Esophagus mucosa (tissue), 1 donor: ENCODE data around the gene RIPOR2. TPM values are rescaled to one million over a fixed set of nuclear protein-coding genes. Genes with fewer than 3 reads are reported as not detected.
A peak's percentile ranks its signal among the peaks of the same experiment; 100 is the strongest.
"Not testable (repeated sequence)": the region's sequence is repeated elsewhere in the genome, so short reads cannot be mapped to it uniquely, and the experiment has no call there.

Experiments used
- ATAC-seq: fragments of 200-7000 bp; cut with Tn5 transposase; one replicate; pipeline ENCODE4 v1.9.1; 2020
- total RNA-seq: library from RNA; stranded (reverse); gene quantifications from one replicate; pipeline ENCODE4 v1.2.4, GENCODE V29; 2023
- donor health status: DM: yes; HTN: yes; CAD: no.

The RIPOR2 gene
- total RNA-seq, 1 donor from 2014 or later, result 2.1 TPM

DNA sequence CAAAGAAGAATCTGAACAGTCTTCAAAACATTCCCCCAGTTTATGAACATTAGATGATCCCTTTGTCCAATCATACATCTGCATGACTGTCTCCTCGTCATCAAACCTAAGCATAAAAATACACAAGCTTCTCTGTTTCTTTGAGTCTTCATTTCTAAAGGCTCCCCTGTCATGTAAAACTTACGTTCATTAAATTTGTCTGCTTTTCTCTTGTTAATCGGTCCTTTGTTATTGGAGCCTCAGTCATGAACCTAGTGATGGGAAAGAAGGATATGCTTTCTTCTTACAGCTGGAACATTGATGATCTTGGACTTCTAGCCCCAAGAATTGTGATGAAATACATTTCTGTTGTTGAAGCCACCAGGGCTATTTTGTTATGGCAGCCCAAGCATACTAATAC lies 18.0 kb upstream of the RIPOR2 start:
- no peak for ATAC-seq

DNA sequence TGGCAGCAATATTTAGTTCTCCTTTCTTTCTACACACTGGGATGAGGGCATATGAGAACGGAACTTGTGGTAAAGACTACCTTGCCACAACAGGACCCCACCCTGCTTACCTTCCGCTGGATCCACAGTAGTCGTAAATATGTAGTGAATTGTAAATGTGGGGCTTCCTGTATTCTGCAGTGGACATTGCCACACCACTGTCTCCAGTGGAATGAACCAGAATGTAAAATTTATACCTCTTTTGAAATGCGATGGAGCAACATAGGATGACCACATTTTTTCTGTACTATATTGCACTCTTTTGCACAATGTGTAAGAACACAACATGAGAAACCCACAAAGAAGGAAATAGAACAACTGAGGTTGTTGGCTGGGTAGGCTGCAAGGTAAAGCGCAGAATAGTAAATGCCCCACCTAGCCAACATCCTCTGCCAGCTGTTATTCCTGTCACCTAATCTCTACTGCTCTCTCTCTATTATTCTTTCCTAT lies 16.1 kb upstream of the RIPOR2 start:
- ATAC-seq, result peak; percentile 58

DNA sequence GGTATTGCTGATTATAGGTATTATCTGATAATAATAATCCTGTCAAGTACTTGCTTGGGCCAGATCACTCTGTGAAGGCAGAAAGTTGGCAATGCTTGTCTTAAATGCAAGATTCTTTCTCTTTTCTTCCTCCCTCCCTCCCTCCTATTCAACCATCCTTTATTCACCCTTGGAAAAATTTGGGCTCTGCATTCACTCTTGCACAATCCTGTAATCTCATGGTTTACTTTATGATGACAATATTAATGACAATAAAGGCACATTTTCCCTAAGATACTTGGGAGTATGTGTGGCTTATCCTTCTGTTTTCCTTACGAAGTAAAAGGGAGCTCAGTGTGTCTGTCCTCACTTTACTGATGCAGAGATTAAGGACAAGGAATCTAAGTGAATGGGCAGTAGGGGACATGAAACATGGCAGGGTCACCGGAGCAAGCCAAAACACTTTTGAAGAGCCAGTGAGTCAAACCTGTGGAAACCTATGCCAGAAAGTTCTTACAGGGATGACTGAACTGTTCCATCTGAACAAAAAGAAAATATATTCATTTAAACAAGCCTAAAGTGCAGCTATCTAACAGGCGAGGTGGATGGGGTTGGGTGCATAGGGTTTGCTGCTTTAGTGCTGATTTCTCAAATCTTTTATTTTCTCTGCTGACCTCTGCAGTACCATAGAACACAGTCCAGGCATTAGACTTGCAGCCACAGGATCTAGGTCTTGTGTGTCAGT lies 14.6 kb upstream of the RIPOR2 start:
- ATAC-seq, result no peak

DNA sequence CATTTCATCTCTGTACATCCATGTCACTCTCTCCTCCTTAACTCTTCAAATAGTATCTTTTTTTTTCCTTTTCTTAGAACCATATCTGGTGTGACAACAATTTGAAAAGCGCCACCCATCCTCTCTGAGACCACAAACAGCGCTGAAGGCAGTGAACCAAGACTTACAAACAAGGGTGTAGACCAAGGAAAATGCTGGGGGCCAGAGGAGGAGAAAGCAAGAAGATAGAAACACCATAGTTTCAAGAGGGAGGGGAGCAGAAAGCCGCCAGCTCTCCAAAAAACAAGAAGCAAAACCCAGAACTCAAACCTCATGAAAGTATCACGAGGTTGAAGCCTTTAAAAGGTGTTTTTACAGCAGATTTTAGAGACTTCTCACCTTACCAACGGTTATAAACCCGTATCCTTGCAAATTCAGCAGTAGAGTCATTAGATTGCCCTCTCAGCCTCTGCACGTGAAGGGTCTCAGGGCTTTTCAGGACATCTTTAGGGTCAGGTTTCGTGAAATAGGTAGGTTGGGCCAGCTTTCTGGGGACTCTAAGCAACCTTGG lies 13.3 kb upstream of the RIPOR2 start:
- peak; percentile 58 for ATAC-seq

DNA sequence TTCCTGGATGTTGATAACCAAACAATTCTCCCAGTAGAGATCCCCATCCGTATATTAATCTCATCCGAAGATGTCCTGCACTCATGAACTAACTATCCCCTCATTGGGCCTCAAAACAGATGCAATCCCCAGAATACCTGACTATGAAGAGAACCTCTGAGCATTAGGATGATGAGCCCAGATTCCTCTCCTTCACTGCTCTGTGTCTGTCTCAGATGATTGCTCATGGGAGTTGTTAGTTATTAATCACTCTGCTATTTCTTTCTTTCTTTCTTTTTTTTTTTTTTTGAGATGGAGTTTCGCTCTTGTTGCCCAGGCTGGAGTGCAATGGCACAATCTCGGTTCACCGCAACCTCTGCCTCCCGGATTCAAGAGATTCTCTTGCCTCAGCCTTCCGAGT lies 12.5 kb upstream of the RIPOR2 start:
- not testable (repeated sequence) for ATAC-seq

DNA sequence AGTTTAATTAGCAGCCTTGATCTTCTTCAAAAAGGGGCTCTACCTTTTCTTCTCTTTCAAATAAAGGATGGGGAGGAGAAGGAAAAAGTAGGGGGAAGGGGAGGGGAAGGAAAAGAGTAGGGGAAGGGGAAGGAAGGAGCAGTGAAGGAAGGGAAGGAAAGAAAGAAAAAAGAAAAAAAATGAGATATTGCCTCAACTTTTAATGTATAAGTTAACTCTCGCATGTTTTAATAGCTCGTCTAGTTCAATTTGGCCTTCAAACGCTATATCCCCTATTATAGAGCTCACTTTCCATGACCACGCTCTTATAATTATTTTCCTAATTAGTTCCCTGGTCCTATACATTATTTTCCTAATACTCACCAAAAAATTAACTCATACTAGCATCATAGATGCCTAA lies 11.9 kb upstream of the RIPOR2 start:
- ATAC-seq, result no peak

DNA sequence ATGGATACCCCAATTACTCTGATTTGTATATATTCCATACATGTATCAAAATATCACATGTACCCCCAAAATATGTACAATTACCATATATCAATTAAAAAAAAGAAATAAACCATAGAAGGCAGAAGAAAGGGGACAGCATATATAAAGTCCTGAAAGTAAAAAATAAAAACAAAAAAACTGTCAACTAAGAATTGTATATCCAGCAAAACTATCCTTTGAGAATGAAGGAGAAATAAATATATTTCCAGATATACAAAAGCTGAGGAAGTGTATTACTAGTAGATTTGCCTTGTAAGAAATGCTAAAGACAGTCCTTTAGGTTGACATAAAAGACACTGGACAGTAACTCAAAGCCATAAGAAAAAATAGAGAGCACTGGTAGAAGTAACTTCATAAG lies 9.3 kb upstream of the RIPOR2 start:
- ATAC-seq, result no peak

DNA sequence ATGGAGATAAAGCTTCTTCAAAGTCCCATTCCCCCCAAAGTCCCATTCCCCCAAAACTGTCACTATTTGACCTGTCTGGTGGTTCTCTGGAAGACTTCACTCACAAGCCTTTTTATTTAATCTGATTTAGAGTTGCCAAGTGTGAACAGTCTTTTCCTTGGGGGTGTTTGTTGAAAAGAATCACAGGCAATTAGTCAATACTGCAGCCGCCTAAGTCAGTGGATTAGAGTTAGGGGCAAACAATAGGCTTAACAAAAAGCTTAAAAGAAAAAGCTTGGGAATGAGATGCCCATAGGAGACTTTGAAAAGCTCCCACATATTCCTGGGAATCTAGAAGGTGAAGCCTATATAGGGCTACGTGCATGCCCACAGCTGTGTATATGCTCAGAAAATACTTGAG lies 8.0 kb upstream of the RIPOR2 start:
- ATAC-seq, result no peak

DNA sequence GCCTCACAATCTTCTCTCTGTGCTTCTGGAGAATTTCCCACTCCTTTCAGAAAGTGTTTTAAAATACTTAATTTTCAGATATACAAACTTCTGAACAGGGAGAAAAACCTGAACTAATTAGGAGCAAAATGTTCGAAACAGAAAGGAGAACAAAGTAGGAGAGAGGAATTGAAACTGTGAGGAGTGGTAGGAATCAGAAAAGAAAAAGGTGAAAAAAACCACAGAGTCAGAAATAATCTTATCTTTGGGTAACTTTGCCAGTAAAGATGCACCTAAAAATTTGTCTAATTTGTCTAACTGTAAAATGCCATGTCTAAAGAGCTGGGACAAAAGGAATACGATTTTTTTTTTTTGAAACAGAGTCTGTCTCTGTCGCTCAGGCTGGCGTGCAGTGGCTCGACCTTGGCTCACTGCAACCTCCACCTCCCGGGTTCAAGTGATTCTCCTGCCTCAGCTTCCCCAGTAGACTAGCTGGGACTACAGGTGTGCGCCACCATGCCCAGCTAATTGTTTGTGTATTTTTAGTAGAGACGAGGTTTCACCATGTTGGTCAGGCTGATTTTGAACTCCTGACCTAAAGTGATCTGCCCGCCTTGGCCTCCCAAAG lies 4.7 kb upstream of the RIPOR2 start:
- no peak for ATAC-seq

DNA sequence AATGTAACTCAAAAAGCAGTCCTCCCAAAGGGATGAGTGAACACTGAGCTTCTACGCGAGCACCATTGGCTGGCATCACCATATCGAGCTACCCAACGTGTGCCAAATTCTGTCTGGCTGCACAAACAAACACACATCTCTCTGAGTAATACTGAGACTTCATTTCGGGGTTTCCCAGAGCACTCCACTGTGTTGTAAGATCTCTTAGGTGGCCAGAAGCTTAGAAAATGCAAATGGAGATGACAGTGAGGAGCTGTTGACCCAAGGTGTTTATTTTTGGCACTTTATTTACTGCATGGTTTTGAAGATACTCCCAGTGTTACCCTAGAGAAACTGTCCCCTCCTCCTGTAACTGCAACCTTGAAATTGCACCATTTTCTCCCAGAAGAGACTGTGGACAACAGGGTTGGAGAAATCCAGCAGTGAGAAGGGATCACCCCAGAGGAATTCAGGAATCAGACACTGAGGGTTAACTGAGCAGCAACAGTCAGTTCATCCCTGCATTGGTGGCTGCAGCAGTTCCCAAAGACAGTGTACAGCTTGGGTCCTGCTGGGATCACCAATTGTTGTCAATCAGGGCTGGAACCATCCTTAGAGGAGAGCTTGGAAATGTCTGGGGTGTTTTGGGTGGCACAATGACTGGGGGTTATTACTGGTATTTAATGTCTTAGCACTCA lies 1.0 kb upstream of the RIPOR2 start:
- peak; percentile 59 for ATAC-seq

DNA sequence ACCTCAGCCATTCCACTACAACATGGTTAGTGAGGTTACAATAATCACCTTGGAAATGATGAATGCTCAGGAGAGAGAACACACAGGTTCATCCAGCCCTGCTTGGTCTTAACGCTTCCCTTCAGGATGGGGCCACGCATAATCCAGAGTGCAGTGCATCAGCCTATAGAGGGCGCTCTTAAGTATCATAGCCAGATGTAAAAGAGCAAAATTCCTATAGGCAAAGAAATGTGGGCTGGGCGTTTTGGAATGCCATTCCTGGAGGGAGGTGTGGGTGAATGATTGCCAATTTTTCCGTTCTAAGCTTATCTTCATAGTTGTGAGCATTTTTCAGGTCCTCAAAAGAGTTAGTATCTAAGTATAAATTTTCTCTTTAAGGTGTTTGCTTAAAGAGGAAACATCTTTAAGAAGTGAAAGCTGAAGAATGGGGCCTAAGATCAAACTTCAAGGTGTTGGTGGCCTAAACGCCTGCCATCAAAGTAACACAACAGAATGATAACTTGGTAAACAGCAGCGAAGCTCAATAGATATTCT lies 1.8 kb downstream of the RIPOR2 start:
- ATAC-seq, result peak; percentile 46

DNA sequence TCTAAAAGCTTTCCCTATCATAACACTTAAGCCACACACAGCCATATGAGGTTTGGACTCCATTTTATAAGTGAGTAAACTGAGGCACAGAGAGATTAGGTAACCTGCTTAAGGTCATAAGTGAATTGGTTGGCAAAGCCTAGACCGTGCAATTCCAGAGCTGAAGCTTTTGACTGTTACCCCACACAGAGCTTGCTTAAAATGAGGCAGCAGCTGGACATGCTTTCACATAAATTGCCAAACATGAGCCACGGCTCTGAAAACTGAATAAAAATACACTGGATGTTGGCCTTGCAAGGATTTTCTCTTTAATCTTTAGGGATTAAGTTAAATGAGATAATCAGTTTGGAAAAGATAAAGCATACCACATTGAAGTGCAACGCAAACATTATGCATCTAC lies 2.5 kb downstream of the RIPOR2 start:
- ATAC-seq, result no peak

DNA sequence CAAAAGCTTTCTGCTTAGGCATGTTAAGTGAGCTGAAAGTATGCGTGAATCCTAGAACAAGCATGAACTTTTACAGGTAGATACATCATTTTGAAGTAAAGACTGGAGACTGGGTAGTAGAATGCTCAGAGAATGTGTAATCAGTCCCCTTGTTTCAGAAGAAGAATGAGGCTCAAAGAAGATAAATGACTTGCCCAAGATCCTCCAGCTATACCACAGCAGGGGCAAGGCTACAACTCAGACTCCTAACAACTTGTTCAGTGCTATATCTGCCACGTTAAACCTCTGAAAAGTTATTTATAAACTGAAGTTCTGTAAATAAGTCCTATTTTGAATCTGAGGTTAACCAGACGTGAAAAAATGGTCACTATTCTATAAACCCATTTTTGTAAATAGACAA lies 2.9 kb downstream of the RIPOR2 start:
- no peak for ATAC-seq

DNA sequence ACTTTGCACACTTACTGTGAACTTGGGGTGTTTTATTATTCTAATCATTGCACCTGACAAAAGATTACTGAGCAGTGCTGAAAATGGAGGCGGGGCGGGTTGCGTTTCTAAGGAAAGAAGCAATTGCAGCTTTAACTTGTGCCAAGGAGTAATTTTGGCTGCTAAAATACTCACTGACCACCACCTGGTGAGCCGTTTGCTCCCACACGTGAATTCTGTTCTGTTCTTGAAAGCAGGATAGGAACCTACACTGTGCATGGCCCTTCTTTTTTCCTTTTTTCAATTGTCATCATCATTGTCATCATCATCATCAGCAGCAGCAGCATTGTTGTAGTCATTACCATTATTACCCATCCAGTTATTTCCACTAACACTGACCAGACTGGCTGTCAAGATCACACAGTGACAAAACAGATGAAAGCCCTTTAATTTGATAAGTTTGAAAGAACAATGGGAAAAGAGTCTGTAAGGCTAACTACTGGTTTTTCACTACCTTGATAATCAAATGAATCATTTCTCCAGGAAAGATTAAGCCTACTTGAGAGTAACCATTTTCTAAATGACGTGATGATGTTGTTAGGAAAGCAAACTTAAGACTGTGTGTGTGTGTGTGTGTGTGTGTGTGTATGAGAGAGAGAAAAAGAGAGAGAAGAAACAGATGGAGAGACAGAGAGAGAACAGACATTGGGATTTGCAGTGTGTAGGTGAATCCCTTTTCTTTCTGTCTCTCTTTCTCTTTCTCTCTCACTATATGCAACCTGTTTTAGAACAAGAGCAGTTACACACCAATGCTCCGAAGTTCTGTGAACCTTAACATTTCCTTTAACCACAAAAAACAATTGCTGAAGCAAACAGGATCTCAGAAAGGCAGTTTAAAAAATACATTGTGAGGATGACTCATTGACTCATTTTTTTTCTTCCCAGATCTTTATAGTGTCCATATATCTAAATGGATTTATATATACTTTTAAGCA lies 3.8 kb downstream of the RIPOR2 start:
- ATAC-seq, result peak; percentile 27

DNA sequence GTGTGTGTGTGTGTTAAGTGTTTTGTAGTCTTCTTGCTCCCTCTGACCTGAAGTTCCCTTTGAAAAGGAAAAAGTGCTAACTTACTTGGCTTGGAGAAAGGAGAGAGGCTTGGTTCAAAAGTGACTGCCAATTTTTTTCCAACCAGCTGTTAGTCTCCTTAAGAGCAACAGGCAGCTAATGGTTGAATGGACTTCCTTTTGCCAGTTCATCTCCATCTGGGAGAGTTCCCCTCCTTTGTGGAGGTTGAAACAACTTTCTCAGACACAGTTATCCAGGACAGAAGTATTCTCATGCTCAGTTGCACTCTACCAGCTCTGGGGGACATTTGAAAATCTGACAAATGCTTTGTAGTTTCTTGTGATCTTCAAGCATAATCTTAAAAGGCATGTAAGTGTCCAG lies 4.5 kb downstream of the RIPOR2 start:
- ATAC-seq, result no peak

DNA sequence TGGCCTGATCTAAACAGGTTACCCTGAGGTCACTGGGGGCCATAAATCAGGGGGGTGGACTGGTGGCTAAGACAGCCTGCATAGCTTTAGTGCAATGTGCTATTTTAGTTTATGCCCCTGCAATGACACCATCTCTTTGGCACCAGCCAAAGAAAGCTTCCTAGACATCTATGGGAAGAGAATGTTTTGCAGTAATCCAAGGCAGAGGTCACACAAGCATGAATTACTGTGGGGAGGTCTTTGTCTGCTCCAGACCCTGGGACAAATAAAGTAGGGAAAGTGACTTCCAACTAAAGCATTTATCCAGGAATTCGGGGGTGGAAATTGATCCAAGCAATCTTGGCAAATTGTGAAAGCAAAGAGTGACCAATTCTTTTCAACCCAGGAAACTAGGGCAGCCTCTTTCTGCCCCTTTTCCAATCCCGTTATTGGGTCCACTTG lies 5.3 kb downstream of the RIPOR2 start:
- no peak for ATAC-seq

DNA sequence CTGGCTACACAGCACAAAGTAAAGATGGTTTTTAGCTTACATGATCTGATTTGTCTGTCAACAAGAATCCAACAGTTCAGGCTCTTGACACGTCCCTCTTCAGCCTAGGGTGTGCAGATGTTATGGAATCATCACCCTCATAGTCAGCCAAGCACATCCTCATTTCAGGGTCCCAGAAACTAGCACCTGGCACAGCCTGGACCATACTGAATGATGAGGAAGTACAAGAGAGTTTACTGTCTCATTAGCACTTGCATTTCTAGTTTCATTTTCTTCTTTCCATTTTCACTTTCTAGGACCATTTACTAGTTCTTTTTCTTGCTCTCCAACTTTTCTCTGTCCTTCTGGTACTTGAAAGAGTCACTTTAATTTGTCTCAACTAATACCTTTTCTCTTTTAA lies 6.5 kb downstream of the RIPOR2 start:
- ATAC-seq, result no peak

DNA sequence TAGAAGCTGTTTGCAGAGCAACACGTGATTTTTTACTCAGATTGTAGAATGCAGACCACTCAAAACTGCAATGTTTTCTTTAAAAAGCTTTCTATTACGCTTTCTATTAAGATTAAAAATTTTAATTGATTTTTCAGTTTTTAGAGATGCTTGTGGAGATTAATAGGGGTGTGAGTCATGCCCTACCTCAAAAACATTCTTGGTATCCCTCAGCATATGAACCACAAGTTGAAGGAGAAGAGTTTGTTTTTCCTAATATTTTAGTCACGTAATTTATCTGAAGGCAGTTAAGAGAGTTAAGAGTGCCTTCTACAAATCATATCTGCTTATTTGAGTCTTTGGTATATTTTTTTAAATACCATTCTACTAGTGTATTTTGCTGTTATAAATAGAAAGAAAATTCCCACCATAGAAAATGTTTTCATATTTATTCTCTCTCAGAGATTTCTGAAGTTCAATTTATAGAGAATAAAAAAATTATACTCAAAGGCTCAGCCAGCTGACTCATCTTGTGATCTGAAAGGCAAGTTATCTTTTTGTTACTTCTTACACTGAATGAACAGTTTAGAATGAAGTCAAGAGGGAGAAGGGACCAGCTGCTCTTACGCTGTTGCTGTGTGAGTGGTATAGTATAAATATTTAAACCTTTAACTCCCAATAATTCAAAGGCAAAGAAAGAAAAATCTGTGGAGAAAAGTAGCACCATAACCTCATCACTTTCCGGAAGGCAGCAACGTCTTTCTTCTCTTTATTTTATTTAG lies 7.6 kb downstream of the RIPOR2 start:
- no peak for ATAC-seq

DNA sequence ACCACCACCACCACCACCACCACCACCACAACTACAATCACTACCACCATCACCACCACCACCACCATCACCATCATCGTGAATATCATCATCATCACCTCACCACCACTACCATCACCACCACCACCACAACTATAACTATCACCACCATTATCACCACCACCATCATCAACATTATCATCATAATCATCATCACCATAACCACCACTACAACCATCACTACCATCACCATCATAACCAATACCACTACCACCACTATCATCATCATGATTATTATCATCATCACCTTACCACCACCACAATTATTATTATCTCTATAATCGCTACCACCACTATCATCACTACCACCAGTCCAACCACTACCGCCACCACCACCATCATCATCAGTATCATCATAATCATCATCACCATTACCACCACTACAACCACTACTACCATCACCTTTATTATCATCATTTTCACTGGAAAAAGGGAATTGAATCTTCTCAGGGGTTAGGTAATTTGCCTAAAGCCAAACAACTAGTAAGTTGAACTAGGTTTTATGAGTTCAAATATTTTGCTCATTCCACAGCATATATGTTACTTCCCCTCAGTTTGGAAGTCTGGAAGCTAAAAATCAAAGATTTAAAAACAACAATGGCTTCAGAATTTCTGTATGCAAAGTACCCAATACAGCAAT lies 8.3 kb downstream of the RIPOR2 start:
- ATAC-seq, result no peak

DNA sequence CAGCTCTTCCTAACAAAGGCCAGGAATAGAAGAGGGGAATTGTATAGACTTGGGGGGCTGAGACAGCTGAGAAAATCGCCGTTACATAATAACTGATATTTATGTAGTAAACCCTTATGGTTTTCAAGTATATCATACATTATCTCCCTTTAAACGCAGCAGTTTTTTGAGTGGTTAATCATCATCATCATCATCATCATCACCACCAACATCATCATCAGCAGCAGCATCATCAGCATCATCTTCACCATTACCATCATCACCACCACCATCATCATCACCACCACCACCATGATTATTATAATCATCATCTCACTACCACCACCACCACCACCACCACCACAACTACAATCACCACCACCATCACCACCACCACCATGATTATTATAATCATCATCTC lies 9.1 kb downstream of the RIPOR2 start:
- ATAC-seq, result not testable (repeated sequence)

DNA sequence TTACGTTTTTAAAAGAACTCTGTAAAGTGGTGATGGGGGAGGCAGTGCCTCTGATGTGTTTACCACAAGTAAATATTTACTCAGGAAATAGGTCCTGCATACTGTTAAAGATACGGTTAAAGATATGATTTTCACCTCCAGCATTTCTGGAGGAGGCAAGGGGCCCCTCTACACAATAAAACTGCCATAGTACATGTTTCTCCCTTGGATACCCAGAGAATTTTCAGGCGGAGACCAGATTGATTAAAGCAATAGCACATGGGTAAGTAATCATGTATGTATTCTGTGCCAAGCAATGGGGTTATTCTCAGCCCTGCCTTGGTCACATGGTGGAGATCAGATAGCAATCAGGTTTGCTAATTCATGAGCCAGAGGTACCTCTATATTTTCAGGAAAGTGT lies 9.6 kb downstream of the RIPOR2 start:
- no peak for ATAC-seq
